Glomerular endothelial cell (primary cell): ENCODE results near the gene HBA2. TPM values are rescaled to one million over a fixed set of nuclear protein-coding genes. Genes with fewer than 3 reads are reported as not detected.
"Not testable (repeated sequence)": the region's sequence is repeated elsewhere in the genome, so short reads cannot be mapped to it uniquely, and the experiment has no call there.

ENCODE experiments used
- DNase-seq: peaks from one replicate; pipeline ENCODE4 v3.0.0-alpha.2; 2011; ENCODE audit warnings: low read depth, low spot score; ENCODE audit errors: extremely low read depth
- total RNA-seq: library from RNA; depleted of rRNA; stranded (reverse); fragments of >200 nt; gene quantifications from 2 replicates; pipeline ENCODE4 v1.2.3, GENCODE V29; 2015

The HBA2 gene
- total RNA-seq = not detected in 2 replicates

DNA sequence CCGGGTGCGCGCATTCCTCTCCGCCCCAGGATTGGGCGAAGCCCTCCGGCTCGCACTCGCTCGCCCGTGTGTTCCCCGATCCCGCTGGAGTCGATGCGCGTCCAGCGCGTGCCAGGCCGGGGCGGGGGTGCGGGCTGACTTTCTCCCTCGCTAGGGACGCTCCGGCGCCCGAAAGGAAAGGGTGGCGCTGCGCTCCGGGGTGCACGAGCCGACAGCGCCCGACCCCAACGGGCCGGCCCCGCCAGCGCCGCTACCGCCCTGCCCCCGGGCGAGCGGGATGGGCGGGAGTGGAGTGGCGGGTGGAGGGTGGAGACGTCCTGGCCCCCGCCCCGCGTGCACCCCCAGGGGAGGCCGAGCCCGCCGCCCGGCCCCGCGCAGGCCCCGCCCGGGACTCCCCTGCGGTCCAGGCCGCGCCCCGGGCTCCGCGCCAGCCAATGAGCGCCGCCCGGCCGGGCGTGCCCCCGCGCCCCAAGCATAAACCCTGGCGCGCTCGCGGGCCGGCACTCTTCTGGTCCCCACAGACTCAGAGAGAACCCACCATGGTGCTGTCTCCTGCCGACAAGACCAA lies at the start of gene HBA2:
HBA2 (plus strand) TSS at position 503 of the 568 bp plus-strand sequence; CDS start at position 540, 37 bp downstream.
- DNase-seq = not testable (repeated sequence)

DNA sequence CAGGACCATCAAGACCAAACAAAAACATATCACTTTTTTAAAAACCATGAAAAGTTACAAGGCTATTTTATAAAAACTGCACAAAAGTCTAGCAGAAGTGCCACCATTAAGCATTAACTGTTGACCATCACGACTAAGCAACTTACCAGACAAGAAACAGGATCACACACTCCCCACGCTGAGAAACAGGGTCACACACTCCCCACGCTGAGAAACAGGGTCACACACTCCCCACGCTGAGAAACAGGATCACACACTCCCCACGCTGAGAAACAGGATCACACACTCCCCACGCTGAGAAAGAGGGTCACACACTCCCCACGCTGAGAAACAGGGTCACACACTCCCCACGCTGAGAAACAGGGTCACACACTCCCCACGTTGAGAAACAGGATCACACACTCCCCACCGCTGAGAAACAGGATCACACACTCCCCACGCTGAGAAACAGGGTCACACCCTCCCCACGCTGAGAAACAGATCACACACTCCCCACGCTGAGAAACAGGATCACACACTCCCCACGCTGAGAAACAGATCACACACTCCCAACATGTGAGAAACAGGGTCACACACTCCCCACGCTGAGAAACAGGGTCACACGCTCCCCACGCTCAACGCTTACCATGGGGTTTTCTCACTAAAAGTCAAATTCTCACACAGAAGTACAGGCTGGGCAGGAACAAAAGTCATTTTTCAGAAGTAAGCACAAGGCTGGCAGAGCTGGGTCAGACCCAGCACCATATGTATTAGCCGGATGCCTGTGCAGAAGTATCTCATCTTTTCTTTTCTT lies 48.9 kb upstream of the HBA2 start:
- DNase-seq = not testable (repeated sequence)

GRCh38 chr16:125011-125410 lies 47.7 kb upstream of the HBA2 start:
- no peak for DNase-seq

DNA sequence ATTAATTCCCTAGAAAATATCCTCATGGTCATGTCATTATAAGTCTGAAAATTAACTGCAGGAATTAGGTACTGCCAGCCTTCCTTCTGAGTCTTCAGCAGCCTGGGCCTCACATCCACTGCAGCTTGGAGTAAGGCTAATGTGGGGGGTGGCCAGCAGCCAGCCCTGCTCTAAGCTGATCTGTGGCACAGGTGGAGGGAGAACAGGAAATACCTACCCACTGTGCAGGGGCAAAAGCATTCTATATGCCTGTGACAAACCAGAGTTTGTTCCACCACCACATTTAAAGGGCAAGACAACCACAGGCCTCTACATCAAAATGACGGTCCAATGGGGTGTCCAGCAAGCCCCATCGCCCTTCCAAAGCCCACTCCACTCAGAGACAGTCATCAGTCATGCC lies 43.6 kb upstream of the HBA2 start:
- no peak for DNase-seq

- no peak for DNase-seq
These were observed 42.0 kb upstream of the HBA2 start for GRCh38 chr16:130533-131173.

GRCh38 chr16:132120-132519 lies 40.6 kb upstream of the HBA2 start:
- no peak for DNase-seq

GRCh38 chr16:133716-134115 lies 39.0 kb upstream of the HBA2 start:
- DNase-seq = no peak

- no peak for DNase-seq
These were observed 34.6 kb upstream of the HBA2 start for GRCh38 chr16:138049-138417.

DNA sequence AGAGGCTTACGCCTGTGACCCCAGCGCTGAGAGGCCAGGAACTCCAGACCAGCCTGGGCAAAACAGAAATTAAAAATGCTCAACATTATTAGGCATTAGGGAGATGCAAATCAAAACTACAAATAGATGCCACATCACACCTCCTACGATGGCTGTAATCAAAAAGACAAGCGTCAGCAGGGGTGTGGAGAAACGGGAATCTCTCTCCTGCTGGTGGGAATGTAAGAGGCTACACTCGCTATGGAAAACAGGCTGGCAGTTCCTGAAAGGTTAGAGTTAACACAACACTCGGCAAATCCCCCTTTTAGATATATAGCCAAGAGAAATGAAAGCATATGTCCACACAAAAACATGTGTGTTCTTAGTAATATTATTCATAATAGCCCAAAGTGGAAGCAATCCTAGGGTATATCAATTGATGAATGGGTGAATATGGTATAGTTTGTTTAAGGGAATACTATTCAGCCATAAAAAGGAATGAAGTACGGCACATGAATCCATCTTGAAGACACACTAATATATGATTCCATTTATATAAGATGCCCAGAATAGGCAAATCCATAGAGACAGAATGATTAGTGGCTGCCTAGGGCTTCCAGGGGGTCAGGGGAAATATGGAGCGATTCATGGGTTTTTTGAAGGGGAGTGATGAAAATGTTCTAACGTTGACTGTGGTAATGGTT lies 32.4 kb upstream of the HBA2 start:
- no peak for DNase-seq

DNA sequence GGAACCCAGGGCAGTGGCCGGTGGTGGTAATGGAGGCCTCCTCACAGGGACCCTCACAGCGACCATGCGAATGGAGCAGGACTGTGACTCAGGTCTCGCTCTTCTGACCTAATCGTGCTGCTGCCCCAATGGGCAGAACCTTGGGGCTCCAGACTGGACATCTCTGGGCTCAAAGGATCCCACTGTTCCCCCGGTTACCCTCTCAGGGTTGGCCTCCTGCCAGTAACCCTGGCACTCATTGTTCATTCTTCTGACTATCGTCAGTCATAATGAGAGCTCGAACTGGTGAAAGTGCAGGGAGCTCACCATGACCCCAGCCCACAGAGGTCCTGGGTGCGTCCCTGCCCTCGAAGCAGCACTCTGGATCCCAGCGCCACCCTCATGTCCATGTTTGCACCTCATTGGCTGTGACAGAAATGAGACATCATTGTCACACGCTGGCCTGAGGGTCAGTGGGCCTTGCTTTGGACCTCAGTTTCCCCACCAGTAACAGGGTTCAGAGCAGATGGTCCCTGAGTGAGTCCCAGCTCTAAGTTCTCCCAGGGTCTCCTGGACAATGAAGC lies 30.2 kb upstream of the HBA2 start:
- DNase-seq = no peak

GRCh38 chr16:143047-143446 lies 29.6 kb upstream of the HBA2 start:
- no peak for DNase-seq

GRCh38 chr16:143456-143855 lies 29.2 kb upstream of the HBA2 start:
- DNase-seq = no peak

GRCh38 chr16:144797-145252 lies 27.9 kb upstream of the HBA2 start:
- DNase-seq = no peak

GRCh38 chr16:146646-147045 lies 26.0 kb upstream of the HBA2 start:
- no peak for DNase-seq

- no peak for DNase-seq
These were observed 23.5 kb upstream of the HBA2 start for GRCh38 chr16:149024-149660.

DNA sequence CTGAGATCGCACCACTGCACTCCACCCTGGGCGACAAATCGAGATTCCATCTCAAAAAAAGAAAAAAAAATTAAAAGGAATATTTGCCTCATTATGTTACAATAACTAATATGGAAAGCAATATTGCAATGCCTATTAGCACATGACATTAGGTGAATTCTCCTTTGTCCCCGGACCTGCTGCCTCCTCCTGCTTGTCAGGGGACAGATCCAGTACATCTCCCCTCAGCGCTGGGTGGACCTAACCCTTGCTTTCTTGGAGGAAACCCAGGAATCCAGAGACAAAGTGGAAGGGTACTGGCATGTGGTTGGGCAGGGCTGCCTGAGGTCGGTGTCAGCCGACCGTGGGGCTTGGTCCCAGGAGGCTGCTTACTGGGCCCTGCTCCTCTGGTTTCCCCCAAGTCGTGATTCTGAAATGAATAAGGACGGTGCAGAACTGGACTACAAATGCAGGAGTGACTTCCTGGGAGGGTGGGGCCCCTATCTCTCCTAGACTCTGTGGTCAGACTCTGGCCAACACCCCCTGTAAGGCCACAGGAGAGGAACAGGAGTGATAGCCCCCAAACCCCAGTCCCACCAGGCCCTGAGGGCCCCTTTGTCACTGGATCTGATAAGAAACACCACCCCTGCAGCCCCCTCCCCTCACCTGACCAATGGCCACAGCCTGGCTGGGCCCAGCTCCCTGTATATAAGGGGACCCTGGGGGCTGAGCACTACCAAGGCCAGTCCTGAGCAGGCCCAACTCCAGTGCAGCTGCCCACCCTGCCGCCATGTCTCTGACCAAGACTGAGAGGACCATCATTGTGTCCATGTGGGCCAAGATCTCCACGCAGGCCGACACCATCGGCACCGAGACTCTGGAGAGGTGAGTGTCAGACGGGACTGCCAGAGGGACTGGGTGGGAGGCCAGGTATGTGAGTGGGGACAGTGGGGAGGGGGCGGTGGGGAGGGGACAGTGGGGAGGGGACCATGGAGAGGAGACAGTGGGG lies 20.2 kb upstream of the HBA2 start, which contains the start of gene HBZ:
HBZ (plus strand) TSS at position 504 of the 988 bp plus-strand sequence; CDS start at position 770, 266 bp downstream.
- no peak for DNase-seq

DNA sequence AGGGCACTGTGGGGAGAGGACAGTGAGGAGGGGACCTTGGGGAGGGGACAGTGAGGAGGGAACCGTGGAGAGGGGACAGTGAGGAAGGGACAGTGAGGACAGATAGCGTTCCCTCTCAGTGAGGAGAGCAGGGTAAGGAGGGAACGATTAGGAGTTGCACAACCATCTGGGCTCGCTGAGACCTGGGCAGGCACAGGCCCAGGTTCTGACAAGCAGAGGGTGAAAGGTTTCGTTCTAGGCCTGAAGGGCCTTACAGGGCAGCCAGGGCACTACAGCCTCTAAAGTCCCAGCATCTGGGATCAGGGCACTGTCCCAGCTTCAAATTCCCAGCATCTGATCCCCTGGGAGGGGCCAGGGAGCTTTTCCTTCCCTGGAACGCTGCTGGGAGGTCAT lies 19.6 kb upstream of the HBA2 start:
- not testable (repeated sequence) for DNase-seq

- DNase-seq = not testable (repeated sequence)
These were observed 19.0 kb upstream of the HBA2 start for GRCh38 chr16:153550-154216.
